Body of pancreas (tissue), 4 donors: ENCODE results near the gene TCIRG1. TPM values are rescaled to one million over a fixed set of nuclear protein-coding genes. Genes with fewer than 3 reads are reported as not detected.

Experiments
- ATAC-seq: fragments of 150-250 bp; one replicate; pipeline ENCODE4 v1.9.1; 2016
- DNase-seq, 4 donors: peaks; one replicate each; pipeline ENCODE4 v3.0.0-alpha.2; 2019
- H3K27ac ChIP-seq, 4 donors: fragments of 200-600 bp; sonication (generic); 1 replicate in 3 of 4; 2 replicates in 1 of 4; pipeline versions ENCODE4 v1.5.1 to v1.6.1; 2016 to 2019; ENCODE audit warnings: mild to moderate bottlenecking in 1 of 4, mixed read lengths in 1 of 4, moderate library complexity in 1 of 4
- H3K27me3 ChIP-seq, 2 donors: fragments of 200-600 bp; sonication (generic); one replicate each; pipeline ENCODE4 v1.6.0; 2016; ENCODE audit warnings: mild to moderate bottlenecking in 1 of 2
- H3K36me3 ChIP-seq, 2 donors: fragments of 200-600 bp; sonication (generic); replicated peaks in 1 of 2; 2 replicates each; pipeline ENCODE4 v1.5.1; 2016; ENCODE audit warnings: low read depth in 2 of 2; ENCODE audit not compliant: insufficient read depth in 1 of 2
- H3K4me1 ChIP-seq: fragments of 200-600 bp; sonication (generic); one replicate; pipeline ENCODE4 v1.6.0; 2016
- H3K4me3 ChIP-seq, 2 donors: fragments of 200-600 bp; sonication (generic); 1 replicate in 1 of 2; 2 replicates in 1 of 2; pipeline ENCODE4 v1.5.1; 2016 to 2019
- H3K9me3 ChIP-seq, 3 donors: fragments of 200-600 bp; sonication (generic); 1 replicate in 2 of 3; 2 replicates in 1 of 3; pipeline ENCODE4 v1.5.1; 2016
- CTCF ChIP-seq, 7 experiments: fragments of 450-650 bp in 4 of 7; fragments of 200-600 bp in 3 of 7; sonication (generic) in 3 of 7; IDR thresholded peaks; one replicate each; pipeline ENCODE4 v1.5.1; 2016 to 2019; ENCODE audit warnings: antibody characterized with exemption in 7 of 7
- POLR2A ChIP-seq, 3 donors: fragments of 450-650 bp; IDR thresholded peaks; one replicate each; pipeline ENCODE4 v1.6.1; 2016; ENCODE audit warnings: antibody characterized with exemption in 3 of 3, mild to moderate bottlenecking in 2 of 3
- WGBS, 2 donors: methylation state at CpG; one replicate each; pipeline ENCODE4 v1.1.5; 2017; 5-methylcytosine and 5-hydroxymethylcytosine counted together
- intact Hi-C: fragments of 100-400 bp; cut with DNase I; formaldehyde crosslinking; loops from one replicate; pipeline ENCODE4 v1.15.1; 2023
- total RNA-seq, 2 donors: library from RNA; depleted of rRNA; stranded (reverse); fragments of >200 nt; gene quantifications; one replicate each; pipeline ENCODE4 v1.1.0, GENCODE V29; 2016

Gene TCIRG1
- total RNA-seq, 2 donors from 2014 or later = 488 to 798 TPM

DNA sequence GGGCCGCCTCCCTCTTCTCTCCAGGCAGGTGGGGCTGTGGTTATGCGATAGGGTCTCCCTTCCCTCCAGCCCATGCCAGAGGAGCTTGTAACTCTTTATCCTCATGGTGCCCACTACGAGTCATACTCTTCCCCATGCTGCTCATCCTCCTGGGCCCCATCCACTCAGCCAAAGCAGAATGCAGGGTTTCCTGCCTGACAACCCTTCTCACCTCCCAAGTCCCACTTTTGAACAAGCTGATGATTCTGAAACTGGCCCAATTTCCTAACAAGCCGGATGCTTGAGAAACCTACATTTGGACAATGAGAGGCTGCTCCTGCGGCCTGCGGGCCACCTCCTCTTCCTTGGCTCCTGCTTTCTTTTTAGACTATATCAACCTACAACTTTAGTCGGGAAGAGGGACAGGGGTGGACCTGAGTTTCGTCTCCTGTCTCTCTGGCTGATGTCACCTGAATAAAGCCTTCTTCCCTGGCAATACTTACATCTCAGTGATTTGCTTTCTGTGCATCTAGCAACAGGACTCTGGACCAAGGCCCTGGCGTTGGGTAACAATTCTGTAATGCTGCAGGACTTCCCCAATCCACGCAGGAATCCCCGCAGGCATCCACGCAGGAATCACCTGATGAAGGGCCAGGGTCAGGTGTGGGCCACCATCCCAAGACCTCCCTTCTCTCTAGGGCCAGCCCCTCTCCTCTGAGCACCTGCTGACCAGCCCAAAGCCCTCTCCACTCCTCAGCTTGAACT, 9.9 kb upstream of the TCIRG1 start:
- DNase-seq = no peak
- no peaks in the 10 kb centered on the region for H3K9me3 ChIP-seq
- no peaks in the 10 kb centered on the region for H3K27me3 ChIP-seq
- H3K4me1 ChIP-seq = peaks cover 33% of the 10 kb centered on the region
- H3K4me3 ChIP-seq = no peak overlapping the region
- intact Hi-C loops = no loop called here
- H3K36me3 ChIP-seq = no peaks in the 10 kb centered on the region
- TF ChIP-seq CTCF (IDR thresholded peaks at IDR 0.05) (no peak), POLR2A (IDR thresholded peaks at IDR 0.05) (no peak)
- no peak for ATAC-seq
- H3K27ac ChIP-seq = no peak overlapping the region
- WGBS, 2 donors = 87% methylated on average over 11 to 12 of the region's 12 CpGs

DNA sequence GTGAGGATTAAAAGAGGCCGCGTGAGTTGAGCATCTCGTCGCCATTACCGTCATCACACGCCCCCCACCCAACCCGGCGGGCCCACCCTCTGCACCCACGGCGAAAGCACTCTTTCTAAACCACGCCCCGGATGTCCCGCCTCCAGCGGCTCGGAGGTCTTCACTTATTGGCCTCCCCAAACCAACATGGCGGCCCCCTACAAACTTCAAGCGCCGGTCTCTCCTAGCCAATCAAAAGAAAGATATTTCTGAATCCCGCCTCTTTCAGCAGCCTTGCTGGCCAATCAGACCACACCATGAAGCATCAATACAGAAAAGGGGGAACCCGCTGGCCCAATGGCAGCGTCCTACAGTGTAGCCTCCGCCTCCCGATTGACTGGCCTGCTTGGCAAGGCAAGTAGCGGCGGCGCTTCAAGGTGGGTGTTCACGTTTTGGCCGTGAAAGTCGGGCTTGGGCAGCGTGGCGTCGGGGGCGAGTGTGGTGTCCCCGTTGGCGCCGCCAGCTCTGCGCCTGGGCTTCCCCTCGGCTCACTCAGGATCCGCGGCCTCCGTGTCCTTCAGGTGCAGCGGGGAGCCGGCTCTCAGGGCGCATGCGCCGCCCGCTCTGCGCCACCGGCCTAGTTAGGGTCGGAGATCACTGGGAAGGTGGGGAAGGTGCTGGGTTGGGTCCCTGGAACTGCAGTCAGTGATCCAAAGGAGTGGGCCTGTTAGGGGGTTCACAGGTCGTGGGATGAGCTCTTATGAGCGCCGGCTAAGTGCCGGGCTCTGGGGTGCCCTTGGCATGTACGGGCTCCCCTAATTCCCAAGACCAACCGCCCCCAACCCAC, 8.3 kb upstream of the TCIRG1 start, which contains the start of gene NDUFS8:
TSS of gene NDUFS8 (plus strand) at position 364 of the 826 bp plus-strand sequence. CDS start 1,471 bp downstream, outside the sequence.
- H3K36me3 ChIP-seq = no peaks in the 10 kb centered on the region
- ATAC-seq = peak; percentile 97
- intact Hi-C loops = no loop called here
- H3K4me1 ChIP-seq = peaks cover 36% of the 10 kb centered on the region
- 0% methylated on average over 11 to 39 of the region's 56 CpGs for WGBS, 2 donors
- H3K27me3 ChIP-seq = no peaks in the 10 kb centered on the region
- peak within 1 kb of the TSS; percentile 77 to 92 (median 86) for H3K27ac ChIP-seq
- no peaks in the 10 kb centered on the region for H3K9me3 ChIP-seq
- peak within 1 kb of the TSS; percentile 60 to 72 for H3K4me3 ChIP-seq
- peak; percentile 94 to 98 (median 96) for DNase-seq
- TF ChIP-seq POLR2A (IDR thresholded peaks at IDR 0.05) = peak in 2 of 3 donors; percentile 67 to 69
- TF ChIP-seq CTCF (IDR thresholded peaks at IDR 0.05) = no peak

DNA sequence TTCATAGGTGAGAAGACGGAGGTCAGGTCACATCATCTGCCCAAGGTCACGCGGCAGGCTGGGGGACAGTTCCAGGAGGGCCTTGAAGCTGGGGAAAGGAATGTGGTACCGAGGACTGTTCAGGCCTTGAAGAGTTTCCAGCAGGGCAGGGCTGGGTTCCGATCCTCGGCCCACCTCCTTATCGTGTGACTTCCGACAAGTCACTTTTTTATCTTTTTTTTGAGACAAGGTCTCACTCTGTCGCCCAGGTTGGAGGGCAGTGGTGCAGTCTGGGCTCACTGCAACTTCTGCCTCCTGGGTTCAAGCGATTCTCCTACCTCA, 7.7 kb upstream of the TCIRG1 start:
- H3K4me1 ChIP-seq = peaks cover 36% of the 10 kb centered on the region
- 11 to 12% methylated on average over 7 to 10 of the region's 10 CpGs for WGBS, 2 donors
- ATAC-seq (peak; percentile 8), DNase-seq (no peak)
- H3K9me3 ChIP-seq = no peaks in the 10 kb centered on the region
- no peak for TF ChIP-seq CTCF (IDR thresholded peaks at IDR 0.05)
- no peak for TF ChIP-seq POLR2A (IDR thresholded peaks at IDR 0.05)
- intact Hi-C loops = no loop called here
- H3K27ac ChIP-seq = peak overlapping the region; percentile 77 to 92 (median 86)
- no peaks in the 10 kb centered on the region for H3K27me3 ChIP-seq
- peak overlapping the region; percentile 60 to 72 for H3K4me3 ChIP-seq
- H3K36me3 ChIP-seq = no peaks in the 10 kb centered on the region

DNA sequence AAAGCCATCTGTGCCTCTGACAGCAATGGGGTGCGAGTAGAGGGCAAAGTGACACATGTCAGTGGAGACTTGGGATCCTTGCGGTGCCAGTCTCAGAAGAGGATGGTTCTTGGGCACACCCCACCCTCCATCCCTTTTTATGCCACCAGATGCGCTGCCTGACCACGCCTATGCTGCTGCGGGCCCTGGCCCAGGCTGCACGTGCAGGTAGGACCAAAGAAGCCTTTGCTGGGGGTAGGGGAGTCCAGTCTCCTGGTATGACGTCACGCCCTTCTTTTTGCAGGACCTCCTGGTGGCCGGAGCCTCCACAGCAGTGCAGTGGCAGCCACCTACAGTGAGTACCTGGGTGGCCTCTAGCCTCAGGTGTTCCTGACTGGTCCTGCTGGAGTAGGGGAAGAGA, 6.8 kb upstream of the TCIRG1 start:
- H3K4me3 ChIP-seq = no peak overlapping the region
- no peaks in the 10 kb centered on the region for H3K36me3 ChIP-seq
- no peaks in the 10 kb centered on the region for H3K9me3 ChIP-seq
- H3K4me1 ChIP-seq = peaks cover 44% of the 10 kb centered on the region
- H3K27ac ChIP-seq = peak overlapping the region in 2 of 4 donors; percentile 84 to 87
- 85% methylated on average over 8 of the region's 9 CpGs; no CpG with 5 or more reads in 1 of the 2 donors for WGBS, 2 donors
- ATAC-seq (no peak), DNase-seq (no peak)
- H3K27me3 ChIP-seq = no peaks in the 10 kb centered on the region
- no peak for TF ChIP-seq POLR2A (IDR thresholded peaks at IDR 0.05)
- no peak for TF ChIP-seq CTCF (IDR thresholded peaks at IDR 0.05)
- intact Hi-C loops = no loop called here
